WTC11 (cell line): ENCODE data around the gene TOMM40.
"Not testable (repeated sequence)": the region's sequence is repeated elsewhere in the genome, so short reads cannot be mapped to it uniquely, and the experiment has no call there.

Experiments used
- CTCF ChIP-seq: fragments of 200-600 bp; IDR thresholded peaks from 2 replicates; pipeline ENCODE4 v1.8.0; 2022; ENCODE audit warnings: antibody characterized with exemption
- TEAD4 ChIP-seq: sonication (generic); formaldehyde crosslinking; IDR thresholded peaks from 2 replicates; pipeline ENCODE4 v1.8.0; 2022; ENCODE audit warnings: mild to moderate bottlenecking, missing genetic modification reagents
- USF1 ChIP-seq: sonication (generic); formaldehyde crosslinking; IDR thresholded peaks from 2 replicates; pipeline ENCODE4 v1.8.0; 2022; ENCODE audit warnings: mild to moderate bottlenecking, missing genetic modification reagents
- ZNF121 ChIP-seq: sonication (generic); formaldehyde crosslinking; IDR thresholded peaks from 2 replicates; pipeline ENCODE4 v1.8.0; 2023; ENCODE audit warnings: missing genetic modification reagents
- TF ChIP-seq, protein P1 (sequence below): sonication (generic); formaldehyde crosslinking; conservative IDR thresholded peaks from 2 replicates; pipeline ENCODE4 v1.8.1; 2022; ENCODE audit warnings: mild to moderate bottlenecking, missing genetic modification reagents
- TF ChIP-seq, protein P2 (sequence below): sonication (generic); formaldehyde crosslinking; IDR thresholded peaks from 2 replicates; pipeline ENCODE4 v1.8.0; 2023; ENCODE audit warnings: missing genetic modification reagents, mild to moderate bottlenecking, borderline replicate concordance

DNA sequence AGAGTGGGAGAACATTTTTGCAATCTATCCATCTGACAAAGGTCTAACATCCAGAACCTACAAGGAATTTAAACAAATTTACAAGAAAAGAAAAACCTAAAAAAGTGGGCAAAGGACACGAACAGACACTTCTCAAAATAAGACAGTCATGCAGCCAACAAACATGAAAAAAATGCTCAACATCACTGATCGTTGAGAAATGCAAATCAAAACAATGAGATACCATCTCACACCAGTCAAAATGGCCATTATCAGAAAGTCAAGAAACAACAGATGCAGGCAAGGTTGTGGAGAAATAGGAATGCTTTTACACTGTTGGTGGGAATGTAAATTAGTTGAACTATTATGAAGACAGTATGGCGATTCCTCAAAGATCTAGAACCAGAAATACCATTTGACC lies 29.5 kb upstream of the TOMM40 start:
- not testable (repeated sequence) for TF ChIP-seq CTCF; USF1 (CRISPR knock-in tag); TEAD4 (CRISPR knock-in tag); ZNF121 (CRISPR knock-in tag)
- TF ChIP-seq, protein P1, sequence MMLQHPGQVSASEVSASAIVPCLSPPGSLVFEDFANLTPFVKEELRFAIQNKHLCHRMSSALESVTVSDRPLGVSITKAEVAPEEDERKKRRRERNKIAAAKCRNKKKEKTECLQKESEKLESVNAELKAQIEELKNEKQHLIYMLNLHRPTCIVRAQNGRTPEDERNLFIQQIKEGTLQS (CRISPR knock-in tag) = not testable (repeated sequence)
- TF ChIP-seq, protein P2, sequence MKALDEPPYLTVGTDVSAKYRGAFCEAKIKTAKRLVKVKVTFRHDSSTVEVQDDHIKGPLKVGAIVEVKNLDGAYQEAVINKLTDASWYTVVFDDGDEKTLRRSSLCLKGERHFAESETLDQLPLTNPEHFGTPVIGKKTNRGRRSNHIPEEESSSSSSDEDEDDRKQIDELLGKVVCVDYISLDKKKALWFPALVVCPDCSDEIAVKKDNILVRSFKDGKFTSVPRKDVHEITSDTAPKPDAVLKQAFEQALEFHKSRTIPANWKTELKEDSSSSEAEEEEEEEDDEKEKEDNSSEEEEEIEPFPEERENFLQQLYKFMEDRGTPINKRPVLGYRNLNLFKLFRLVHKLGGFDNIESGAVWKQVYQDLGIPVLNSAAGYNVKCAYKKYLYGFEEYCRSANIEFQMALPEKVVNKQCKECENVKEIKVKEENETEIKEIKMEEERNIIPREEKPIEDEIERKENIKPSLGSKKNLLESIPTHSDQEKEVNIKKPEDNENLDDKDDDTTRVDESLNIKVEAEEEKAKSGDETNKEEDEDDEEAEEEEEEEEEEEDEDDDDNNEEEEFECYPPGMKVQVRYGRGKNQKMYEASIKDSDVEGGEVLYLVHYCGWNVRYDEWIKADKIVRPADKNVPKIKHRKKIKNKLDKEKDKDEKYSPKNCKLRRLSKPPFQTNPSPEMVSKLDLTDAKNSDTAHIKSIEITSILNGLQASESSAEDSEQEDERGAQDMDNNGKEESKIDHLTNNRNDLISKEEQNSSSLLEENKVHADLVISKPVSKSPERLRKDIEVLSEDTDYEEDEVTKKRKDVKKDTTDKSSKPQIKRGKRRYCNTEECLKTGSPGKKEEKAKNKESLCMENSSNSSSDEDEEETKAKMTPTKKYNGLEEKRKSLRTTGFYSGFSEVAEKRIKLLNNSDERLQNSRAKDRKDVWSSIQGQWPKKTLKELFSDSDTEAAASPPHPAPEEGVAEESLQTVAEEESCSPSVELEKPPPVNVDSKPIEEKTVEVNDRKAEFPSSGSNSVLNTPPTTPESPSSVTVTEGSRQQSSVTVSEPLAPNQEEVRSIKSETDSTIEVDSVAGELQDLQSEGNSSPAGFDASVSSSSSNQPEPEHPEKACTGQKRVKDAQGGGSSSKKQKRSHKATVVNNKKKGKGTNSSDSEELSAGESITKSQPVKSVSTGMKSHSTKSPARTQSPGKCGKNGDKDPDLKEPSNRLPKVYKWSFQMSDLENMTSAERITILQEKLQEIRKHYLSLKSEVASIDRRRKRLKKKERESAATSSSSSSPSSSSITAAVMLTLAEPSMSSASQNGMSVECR = not testable (repeated sequence)
